ENCODE data around the gene KCNK13.
"Not testable (repeated sequence)": the region's sequence is repeated elsewhere in the genome, so short reads cannot be mapped to it uniquely, and the experiment has no call there.

The KCNK13 gene

GRCh38 chr14:90061685-90062126, at the start of gene KCNK13:
TSS of gene KCNK13 (plus strand) at chr14:90061994. CDS start at chr14:90062206, 212 bp downstream.
- peak; percentile 7 for DNase-seq (ENCODE audit: low spot score)

DNA sequence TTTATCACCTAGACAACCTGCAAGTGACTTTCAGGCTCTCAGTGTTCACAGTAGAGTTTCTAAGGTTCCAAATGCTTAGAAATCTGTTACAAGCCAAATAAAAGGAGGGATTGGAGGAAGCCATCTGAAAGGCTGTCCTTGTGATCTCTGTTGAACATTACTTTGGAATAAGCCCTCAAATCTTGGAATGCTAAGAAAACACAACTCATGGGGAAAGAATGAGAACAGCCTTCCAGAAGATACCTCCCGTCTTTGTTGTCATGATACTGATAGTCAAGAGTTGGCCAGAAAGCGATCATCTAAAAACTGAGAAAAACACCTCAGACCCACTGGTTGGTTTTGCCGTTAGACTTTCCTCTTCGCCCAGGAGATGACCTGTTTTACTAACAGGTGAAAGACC, 44.4 kb upstream of the KCNK13 start:
- DNase-seq (ENCODE audit: low spot score): peak; percentile 14

DNA sequence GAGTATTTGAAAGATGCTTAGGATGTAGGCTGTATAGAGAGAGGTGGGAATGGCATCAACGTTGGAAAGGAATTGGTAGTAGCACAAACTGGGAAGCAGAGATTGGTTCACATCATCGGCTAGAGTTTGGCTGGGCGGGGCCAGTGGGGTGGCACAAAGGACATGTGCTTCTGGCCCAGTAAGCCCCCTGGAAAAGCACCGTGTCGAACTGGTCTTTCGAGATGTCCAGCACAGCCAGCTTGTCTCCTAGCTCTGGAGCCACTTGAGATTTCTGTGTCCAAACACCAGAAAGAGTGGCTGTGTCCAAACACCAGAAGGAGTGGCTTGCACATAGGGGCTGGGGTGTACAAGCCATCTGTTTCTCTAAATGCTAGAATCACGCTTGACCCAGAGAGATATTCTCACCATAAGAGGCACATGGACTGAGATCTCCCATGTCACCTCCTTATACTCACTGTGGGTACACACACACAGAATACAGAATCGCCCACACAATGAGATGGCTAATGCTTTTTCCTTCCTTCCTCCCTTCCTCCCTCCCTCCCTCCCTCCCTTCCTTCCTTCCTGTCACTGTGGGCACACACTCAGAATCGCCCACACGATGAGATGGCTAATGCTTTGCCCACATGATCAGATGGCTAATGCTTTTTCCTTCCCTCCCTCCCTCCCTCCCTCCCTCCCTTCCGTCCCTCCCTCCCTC, 41.8 kb upstream of the KCNK13 start:
- no peak for DNase-seq (ENCODE audit: low spot score)

DNA sequence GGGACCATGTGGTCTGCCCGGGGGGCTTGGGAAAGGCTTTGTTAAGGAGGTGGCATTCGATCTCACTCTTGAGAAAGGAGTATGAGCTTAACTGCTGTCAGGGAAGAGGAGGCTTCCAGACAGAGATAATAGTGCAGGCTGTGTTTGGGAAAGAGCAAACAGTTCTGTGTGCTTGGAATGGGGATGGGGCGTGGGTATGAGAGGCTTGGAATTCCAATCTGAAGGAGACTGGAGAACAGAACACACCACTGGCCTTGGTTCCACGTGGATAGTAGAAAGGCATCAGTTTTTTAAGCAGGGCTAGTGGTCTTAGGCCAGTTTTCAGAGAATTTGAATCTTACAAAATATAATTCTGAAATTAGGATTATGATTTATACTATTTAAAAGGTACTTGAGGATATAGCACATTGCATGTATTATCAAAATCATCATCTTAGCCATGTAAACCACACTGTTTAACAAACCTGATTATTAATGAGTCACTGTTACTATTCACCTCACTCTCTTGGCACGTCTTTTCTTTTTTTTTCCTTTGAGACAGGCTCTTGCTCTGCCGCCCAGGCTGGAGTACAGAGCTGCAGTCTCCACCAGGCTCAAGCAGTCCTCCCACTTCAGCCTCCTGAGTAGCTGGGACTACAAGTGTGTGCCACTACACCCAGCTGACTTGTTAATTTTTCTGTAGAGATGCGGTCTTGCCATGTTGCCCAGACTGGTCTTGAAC, 38.5 kb upstream of the KCNK13 start:
- DNase-seq (ENCODE audit: low spot score): no peak

GRCh38 chr14:90024910-90025309, 36.9 kb upstream of the KCNK13 start:
- no peak for DNase-seq (ENCODE audit: low spot score)

DNA sequence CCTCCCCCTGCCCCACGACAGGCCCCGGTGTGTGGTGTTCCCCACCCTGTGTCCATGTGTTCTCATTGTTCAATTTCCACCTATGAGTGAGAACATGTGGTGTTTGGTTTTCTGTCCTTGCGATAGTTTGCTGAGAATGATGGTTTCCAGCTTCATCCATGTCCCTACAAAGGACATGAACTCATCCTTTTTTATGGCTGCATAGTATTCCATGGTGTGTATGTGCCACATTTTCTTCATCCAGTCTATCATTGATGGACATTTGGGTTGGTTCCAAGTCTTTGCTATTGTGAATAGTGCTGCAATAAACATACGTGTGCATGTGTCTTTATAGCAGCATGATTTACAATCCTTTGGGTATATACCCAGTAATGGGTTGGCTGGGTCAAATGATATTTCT, 35.2 kb upstream of the KCNK13 start:
- not testable (repeated sequence) for DNase-seq (ENCODE audit: low spot score)

DNA sequence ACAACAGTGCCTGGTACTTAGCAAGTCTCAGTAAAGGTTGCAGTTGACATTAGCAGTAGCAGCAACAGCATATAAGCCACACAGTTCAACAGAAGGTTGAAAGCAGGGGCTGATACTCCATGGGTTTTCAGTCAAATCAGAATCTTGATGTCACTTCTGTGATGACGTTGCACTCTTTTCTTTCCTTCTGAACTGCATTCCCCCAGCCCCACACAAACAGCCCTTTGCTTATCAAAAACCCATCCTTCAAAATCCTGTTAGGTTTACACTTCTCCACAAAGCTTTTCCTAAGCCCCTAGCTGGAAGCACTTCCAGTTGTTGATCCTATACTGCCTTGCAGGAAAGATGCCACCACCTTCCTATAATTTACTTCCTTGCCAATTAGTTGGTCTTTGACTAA, 34.0 kb upstream of the KCNK13 start:
- no peak for DNase-seq (ENCODE audit: low spot score)

GRCh38 chr14:90034156-90034555, 27.6 kb upstream of the KCNK13 start:
- DNase-seq (ENCODE audit: low spot score): no peak

- DNase-seq (ENCODE audit: low spot score): no peak
These were observed 26.8 kb upstream of the KCNK13 start for GRCh38 chr14:90034835-90035525.

GRCh38 chr14:90039253-90040010, 22.4 kb upstream of the KCNK13 start:
- no peak for DNase-seq (ENCODE audit: low spot score)

- DNase-seq (ENCODE audit: low spot score): no peak
These were observed 21.4 kb upstream of the KCNK13 start for GRCh38 chr14:90040411-90040810.

GRCh38 chr14:90042496-90043252, 19.1 kb upstream of the KCNK13 start:
- no peak for DNase-seq (ENCODE audit: low spot score)

DNA sequence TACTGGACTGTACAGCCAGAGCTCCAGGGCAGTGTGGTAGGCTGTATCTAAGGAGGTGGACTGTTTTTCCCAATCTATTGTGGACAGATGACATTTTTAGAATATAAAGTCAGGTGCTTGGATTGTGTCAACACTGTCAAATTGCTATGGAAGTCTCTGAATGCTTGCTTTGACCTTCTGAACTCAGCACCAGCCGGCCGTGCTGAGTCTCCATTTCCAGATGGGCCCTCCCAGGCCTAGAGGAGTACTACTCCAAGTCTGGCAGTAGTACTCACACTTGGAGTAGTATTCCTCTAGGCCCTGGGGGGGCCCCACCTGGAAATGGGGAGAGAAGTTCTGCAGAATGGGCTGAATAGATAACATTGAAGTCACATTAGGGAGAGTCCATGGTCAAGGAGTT, 16.2 kb upstream of the KCNK13 start:
- DNase-seq (ENCODE audit: low spot score): no peak

GRCh38 chr14:90049390-90049789, 12.4 kb upstream of the KCNK13 start:
- no peak for DNase-seq (ENCODE audit: low spot score)

DNA sequence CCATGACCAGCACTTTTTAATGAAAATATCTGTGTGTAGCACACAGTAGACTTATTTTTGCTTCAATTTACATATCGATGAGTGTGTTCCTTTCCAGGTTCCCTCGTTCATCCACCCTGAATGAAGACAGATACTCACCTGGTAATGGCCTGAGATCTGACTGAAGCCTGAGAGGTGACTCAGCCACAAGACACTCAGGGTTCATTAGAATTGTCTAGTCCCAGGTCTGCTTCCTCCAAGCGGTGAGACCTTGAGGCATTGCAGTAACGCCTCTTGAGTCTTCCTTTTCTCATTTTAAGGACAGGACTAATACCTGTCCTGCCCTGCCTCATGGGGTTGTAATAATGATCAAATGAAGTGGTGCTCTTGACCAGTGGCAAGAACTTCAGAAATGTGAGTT, 11.5 kb upstream of the KCNK13 start:
- DNase-seq (ENCODE audit: low spot score): no peak

DNA sequence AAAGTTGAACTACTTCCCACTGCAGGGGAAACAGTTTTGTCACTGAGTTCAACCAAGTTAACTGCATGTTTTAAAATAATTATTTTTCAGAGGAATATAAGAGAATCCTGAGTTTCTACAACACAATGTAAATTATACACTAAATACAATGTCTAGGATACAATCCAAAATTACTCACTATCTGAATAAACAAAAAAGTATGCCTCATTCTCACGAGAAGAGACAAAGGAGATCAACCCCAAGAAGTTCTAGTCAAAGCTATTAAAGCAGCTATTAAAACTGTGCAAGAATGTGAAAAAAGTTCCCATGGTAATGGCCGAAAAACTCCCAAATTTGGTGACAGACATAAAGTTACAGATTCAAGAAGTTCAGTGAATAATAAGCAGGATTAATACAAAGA, 8.8 kb upstream of the KCNK13 start:
- DNase-seq (ENCODE audit: low spot score): peak; percentile 31

DNA sequence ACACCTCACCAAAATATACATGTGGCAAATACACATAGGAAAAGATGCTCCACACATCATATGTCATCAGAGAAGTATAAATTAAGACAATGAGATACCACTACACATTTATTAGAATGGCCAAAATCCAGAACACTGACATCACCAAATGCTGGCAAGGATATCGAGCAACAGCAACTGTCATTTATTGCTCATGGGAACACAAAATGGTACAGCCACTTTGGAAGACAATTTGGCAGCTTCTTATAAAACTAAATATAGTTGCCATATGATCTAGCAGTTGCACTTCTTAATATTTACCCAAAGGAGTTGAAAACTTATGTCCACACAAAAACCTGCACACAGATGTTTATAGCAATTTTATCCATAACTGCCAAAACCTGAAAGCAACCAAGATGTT, 7.0 kb upstream of the KCNK13 start:
- DNase-seq (ENCODE audit: low spot score): no peak

- no peak for DNase-seq (ENCODE audit: low spot score)
These were observed 5.0 kb upstream of the KCNK13 start for GRCh38 chr14:90056826-90057225.

GRCh38 chr14:90058876-90059458, 2.8 kb upstream of the KCNK13 start:
- no peak for DNase-seq (ENCODE audit: low spot score)

- DNase-seq (ENCODE audit: low spot score): peak; percentile 71
These were observed 1.4 kb upstream of the KCNK13 start for GRCh38 chr14:90060312-90060964.

Data from AG08395 (cell line).